Pancreas (tissue), 10 donors: ENCODE results near the gene CCDC40. TPM values are rescaled to one million over a fixed set of nuclear protein-coding genes. Genes with fewer than 3 reads are reported as not detected.

Source experiments
- ATAC-seq, 4 donors: fragments of 200-7000 bp; cut with Tn5 transposase; one replicate each; pipeline versions ENCODE4 v1.8.0 to v1.9.1; 2020; ENCODE audit warnings: mild to moderate bottlenecking in 4 of 4, moderate library complexity in 4 of 4
- DNase-seq, 6 donors: peaks; one replicate each; pipeline ENCODE4 v3.0.0-alpha.2; 2020
- FAIRE-seq: peaks from 2 replicates; lab custom pipeline; 2012; peaks lifted over from hg19 to GRCh38; lab: Jason Lieb, UNC
- H3K27ac ChIP-seq, 4 donors: fragments of 200-600 bp; sonication (generic); 1 replicate in 3 of 4; 2 replicates in 1 of 4; pipeline versions ENCODE4 v1.5.0 to v1.8.0; 2020
- H3K27me3 ChIP-seq, 4 donors: fragments of 200-600 bp; one replicate each; pipeline ENCODE4 v1.8.0; 2021
- H3K36me3 ChIP-seq, 3 donors: fragments of 200-600 bp; sonication (generic) in 1 of 3; one replicate each; pipeline versions ENCODE4 v1.5.0 to v1.8.0; 2020 to 2021
- H3K4me1 ChIP-seq, 3 donors: fragments of 200-600 bp; one replicate each; pipeline ENCODE4 v1.8.0; 2021
- H3K4me3 ChIP-seq, 4 donors: fragments of 200-600 bp; sonication (generic) in 2 of 4; one replicate each; pipeline versions ENCODE4 v1.5.0 to v1.8.0; 2020 to 2021
- H3K9me3 ChIP-seq, 4 donors: fragments of 200-600 bp; one replicate each; pipeline ENCODE4 v1.8.0; 2021
- WGBS, 2 donors: extraction: QIAGEN DNeasy Blood & Tissue Kit; methylation state at CpG; one replicate each; pipeline ENCODE4 v1.1.7; 2013; 5-methylcytosine and 5-hydroxymethylcytosine counted together
- intact Hi-C, 3 donors: fragments of 100-400 bp; cut with DNase I; formaldehyde crosslinking; loops; one replicate each; pipeline versions ENCODE4 v1.11.1 to v1.14.2; 2022
- polyA plus RNA-seq, 2 donors: library from polyadenylated mRNA; stranded (reverse); fragments of 200-250 nt; gene quantifications; one replicate each; pipeline ENCODE4 v1.2.3, GENCODE V29; 2013
- total RNA-seq, 6 donors: library from RNA; stranded (reverse); fragmentation: NEBNext Ultra II Directional in 4 of 6; extraction: Animal tissue kit (Norgen Biotek cat#: 25700) in 4 of 6; gene quantifications; one replicate each; pipeline versions ENCODE4 v1.2.1 to v1.2.4, GENCODE V29; 2021 to 2023
- TF ChIP-seq, protein P1 (sequence below), 4 donors: fragments of 200-600 bp; sonication (generic) in 3 of 4; IDR thresholded peaks; one replicate each; pipeline versions ENCODE4 v1.5.0 to v1.8.0; 2021; ENCODE audit warnings: antibody characterized with exemption in 4 of 4
- donor health status: healthy with polysubstance abuse.
- donor health status: DM: no; HTN: no; CAD: no; lungs with moderate emphysema.
- donor health status: DM: no; HTN: no; CAD: no.
- donor health status: control.
- donor health status: control.
- donor health status: Bipolar disorder and iron deficiency.
- donor health status: DM: yes; HTN: yes; CAD: no.
- donor health status: DM: no; HTN: no; CAD: no.
- donor health status: DM: no; HTN: no; CAD: no.
- donor health status: DM: yes; HTN: yes; CAD: no.

The CCDC40 gene
- total and polyA plus RNA-seq, 8 donors: 1.9 to 12.3 (median 3.4) TPM

DNA sequence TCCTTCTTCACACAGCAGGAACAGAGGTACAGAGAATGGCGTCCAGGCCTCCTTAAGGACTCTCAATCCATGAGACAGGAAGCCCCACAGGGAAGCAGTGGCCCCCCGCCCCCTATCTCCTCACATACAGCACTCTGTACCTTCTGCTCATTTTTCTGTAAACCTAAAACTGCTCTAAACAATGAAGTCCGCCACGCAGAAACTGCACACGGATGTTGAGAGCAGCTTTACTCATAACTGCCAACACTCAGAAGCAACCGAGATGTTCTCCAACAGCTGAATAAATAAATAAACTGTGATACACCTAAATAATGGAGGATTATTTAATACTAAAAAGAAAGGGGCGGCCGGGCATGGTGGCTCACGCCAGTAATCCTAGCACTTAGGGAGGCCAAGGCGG lies 10.6 kb upstream of the CCDC40 start:
- H3K4me3 ChIP-seq: no peak overlapping the region
- H3K27ac ChIP-seq: no peak overlapping the region
- TF ChIP-seq, protein P1, sequence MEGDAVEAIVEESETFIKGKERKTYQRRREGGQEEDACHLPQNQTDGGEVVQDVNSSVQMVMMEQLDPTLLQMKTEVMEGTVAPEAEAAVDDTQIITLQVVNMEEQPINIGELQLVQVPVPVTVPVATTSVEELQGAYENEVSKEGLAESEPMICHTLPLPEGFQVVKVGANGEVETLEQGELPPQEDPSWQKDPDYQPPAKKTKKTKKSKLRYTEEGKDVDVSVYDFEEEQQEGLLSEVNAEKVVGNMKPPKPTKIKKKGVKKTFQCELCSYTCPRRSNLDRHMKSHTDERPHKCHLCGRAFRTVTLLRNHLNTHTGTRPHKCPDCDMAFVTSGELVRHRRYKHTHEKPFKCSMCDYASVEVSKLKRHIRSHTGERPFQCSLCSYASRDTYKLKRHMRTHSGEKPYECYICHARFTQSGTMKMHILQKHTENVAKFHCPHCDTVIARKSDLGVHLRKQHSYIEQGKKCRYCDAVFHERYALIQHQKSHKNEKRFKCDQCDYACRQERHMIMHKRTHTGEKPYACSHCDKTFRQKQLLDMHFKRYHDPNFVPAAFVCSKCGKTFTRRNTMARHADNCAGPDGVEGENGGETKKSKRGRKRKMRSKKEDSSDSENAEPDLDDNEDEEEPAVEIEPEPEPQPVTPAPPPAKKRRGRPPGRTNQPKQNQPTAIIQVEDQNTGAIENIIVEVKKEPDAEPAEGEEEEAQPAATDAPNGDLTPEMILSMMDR (IDR thresholded peaks at IDR 0.05): no peak
- H3K27me3 ChIP-seq: no peaks in the 10 kb centered on the region
- H3K36me3 ChIP-seq: no peaks in the 10 kb centered on the region
- no peak for FAIRE-seq
- ATAC-seq: no peak
- no peaks in the 10 kb centered on the region for H3K9me3 ChIP-seq
- WGBS, 2 donors: 60 to 70% methylated on average over 10 of the region's 10 CpGs
- intact Hi-C loops: no loop called here
- H3K4me1 ChIP-seq: peaks cover 28 to 29% (median 29%) of the 10 kb centered on the region in 3 donors
- DNase-seq: no peak

DNA sequence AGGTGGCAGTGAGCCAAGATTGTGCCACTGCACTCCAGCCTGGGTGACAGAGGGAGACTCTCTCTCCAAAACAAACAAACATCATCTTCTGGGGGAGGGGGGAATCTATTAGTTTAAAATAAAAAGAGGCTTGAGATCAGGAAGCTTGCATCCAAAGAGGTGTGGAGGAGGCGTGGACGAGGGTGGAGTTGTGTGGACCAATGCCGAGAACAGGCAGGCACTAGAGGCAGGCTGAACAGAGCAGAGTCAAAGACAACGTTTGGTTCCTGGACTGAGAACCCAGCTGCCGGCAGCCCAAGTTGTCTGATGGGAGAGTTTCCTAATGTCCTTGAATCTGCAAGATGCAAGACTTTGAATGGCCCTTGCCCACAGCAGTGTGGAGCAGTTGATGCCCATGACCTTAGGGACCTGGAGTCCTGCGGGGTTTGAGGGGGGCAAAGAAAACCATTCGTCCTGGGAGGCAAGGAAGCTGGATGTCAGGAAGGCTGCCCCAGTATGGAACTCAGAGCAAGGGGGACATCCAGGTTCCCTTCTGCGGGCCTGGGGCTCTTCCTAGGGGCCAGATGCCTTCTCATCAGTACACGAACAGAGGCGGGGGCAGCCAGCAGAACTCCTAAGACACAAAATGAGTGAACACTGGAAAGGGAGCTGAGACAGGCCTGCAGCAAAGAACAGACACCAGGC lies 9.9 kb upstream of the CCDC40 start:
- intact Hi-C loops: no loop called here
- 43 to 52% methylated on average over 10 of the region's 10 CpGs for WGBS, 2 donors
- Histone ChIP-seq H3K4me3 (no peak overlapping the region), H3K27ac (no peak overlapping the region), H3K4me1 (peaks cover 29 to 35% (median 35%) of the 10 kb centered on the region in 3 donors), H3K27me3 (no peaks in the 10 kb centered on the region), H3K36me3 (no peaks in the 10 kb centered on the region), H3K9me3 (no peaks in the 10 kb centered on the region)
- TF ChIP-seq, protein P1 (IDR thresholded peaks at IDR 0.05): no peak
- FAIRE-seq (no peak), DNase-seq (peak in 4 of 6 donors; percentile 51 to 71 (median 70)), ATAC-seq (peak in 3 of 4 donors; percentile 23 to 39 (median 27))

DNA sequence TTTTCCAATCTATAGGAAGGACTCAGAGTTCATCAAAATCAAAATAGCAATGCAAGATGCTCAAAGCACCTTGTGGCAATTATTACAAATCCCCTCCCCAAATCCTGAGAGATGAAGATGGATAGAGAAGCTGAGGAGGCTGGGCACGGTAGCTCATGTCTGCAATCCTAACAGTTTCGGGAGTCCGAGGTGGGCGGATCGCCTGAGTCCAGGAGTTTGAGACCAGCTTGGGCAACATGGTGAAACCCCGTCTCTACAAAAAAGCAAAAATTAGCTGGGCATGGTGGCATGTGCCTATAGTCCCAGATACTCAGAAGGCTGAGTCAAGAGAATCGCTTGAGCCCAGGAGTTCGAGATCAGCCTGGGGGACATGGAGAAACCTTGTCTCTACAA lies 9.4 kb upstream of the CCDC40 start:
- Histone ChIP-seq H3K27ac (no peak overlapping the region), H3K27me3 (no peaks in the 10 kb centered on the region), H3K4me1 (peaks cover 29 to 35% (median 35%) of the 10 kb centered on the region in 3 donors), H3K36me3 (no peaks in the 10 kb centered on the region), H3K4me3 (no peak overlapping the region), H3K9me3 (no peaks in the 10 kb centered on the region)
- 95 to 96% methylated on average over 8 of the region's 8 CpGs for WGBS, 2 donors
- TF ChIP-seq, protein P1 (IDR thresholded peaks at IDR 0.05): no peak
- ATAC-seq (no peak), DNase-seq (no peak), FAIRE-seq (no peak)
- intact Hi-C loops: no loop called here

DNA sequence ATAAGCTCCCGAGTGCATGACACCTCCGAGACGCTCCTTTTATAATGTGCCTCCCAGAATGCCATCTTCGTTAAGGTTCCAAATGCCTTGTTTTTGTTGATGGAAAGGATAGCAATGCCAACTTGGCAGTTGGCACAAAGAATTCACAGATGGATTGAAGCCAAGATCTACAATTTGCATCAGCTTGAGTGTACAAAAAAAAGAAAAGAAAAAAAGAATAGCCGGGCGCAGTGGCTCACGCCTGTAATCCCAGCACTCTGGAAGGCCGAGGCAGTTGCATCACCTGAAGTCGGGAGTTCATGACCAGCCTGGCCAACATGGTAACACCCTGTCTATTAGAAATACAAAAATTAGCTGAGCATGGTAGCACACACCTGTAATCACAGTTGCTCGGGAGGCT lies 8.4 kb upstream of the CCDC40 start:
- Histone ChIP-seq H3K9me3 (no peaks in the 10 kb centered on the region), H3K4me1 (peaks cover 29 to 35% (median 35%) of the 10 kb centered on the region in 3 donors), H3K27me3 (no peaks in the 10 kb centered on the region), H3K36me3 (no peaks in the 10 kb centered on the region), H3K4me3 (no peak overlapping the region), H3K27ac (peak overlapping the region; percentile 82 to 94 (median 88))
- 20 to 26% methylated on average over 10 of the region's 10 CpGs for whole genome bisulfite sequencing, 2 donors
- intact Hi-C loops: no loop called here
- ATAC-seq: peak in 1 of 4 donors; percentile 8
- TF ChIP-seq, protein P1 (IDR thresholded peaks at IDR 0.05): no peak
- DNase-seq: peak in 3 of 6 donors; percentile 44 to 73 (median 56)
- no peak for FAIRE-seq
